Ramos (cell line): ENCODE results near the gene SPOCK2.

Experiments
- in situ Hi-C: fragments of 300-500 bp; cut with MboI; formaldehyde crosslinking; loops from one replicate; pipeline ENCODE4 v1.14.3; 2022; ENCODE audit warnings: low sequenced_read_pairs; ENCODE audit not compliant: unreplicated experiment

The SPOCK2 gene

GRCh38 chr10:72074574-72075375, 13.6 kb downstream of the SPOCK2 start:
- in situ Hi-C loops = no loop called here

GRCh38 chr10:72073708-72074573, 14.4 kb downstream of the SPOCK2 start:
- in situ Hi-C loops = no loop called here

- in situ Hi-C loops = no loop called here
Observed at GRCh38 chr10:72072639-72073038, 15.7 kb downstream of the SPOCK2 start.

GRCh38 chr10:72072046-72072445, 16.3 kb downstream of the SPOCK2 start:
- in situ Hi-C loops = no loop called here

- in situ Hi-C loops = no loop called here
Observed at GRCh38 chr10:72069751-72070526, 18.4 kb downstream of the SPOCK2 start.

GRCh38 chr10:72068901-72069446, 19.4 kb downstream of the SPOCK2 start:
- in situ Hi-C loops = no loop called here

GRCh38 chr10:72068126-72068765, 20.1 kb downstream of the SPOCK2 start:
- in situ Hi-C loops = no loop called here

GRCh38 chr10:72067463-72068125, 20.8 kb downstream of the SPOCK2 start:
- in situ Hi-C loops = no loop called here

- in situ Hi-C loops = no loop called here
Observed at GRCh38 chr10:72066318-72067284, 21.8 kb downstream of the SPOCK2 start.

- in situ Hi-C loops = no loop called here
Observed at GRCh38 chr10:72065439-72066025, 22.8 kb downstream of the SPOCK2 start.

- in situ Hi-C loops = no loop called here
Observed at GRCh38 chr10:72063703-72064391, 24.5 kb downstream of the SPOCK2 start.

GRCh38 chr10:72062832-72063702, 25.3 kb downstream of the SPOCK2 start:
- in situ Hi-C loops = no loop called here

- in situ Hi-C loops = no loop called here
Observed at GRCh38 chr10:72062382-72062781, 26.0 kb downstream of the SPOCK2 start.

- in situ Hi-C loops = no loop called here
Observed at GRCh38 chr10:72061930-72062329, 26.4 kb downstream of the SPOCK2 start.

- in situ Hi-C loops = no loop called here
Observed at GRCh38 chr10:72061491-72061890, 26.9 kb downstream of the SPOCK2 start.
